LNCAP (cell line): ENCODE results near the gene IQSEC3.

Experiments
- TF ChIP-seq, protein P1 (sequence below): fragments of 450-650 bp; IDR thresholded peaks from 2 replicates; pipeline ENCODE4 v1.5.1; 2017; ENCODE audit warnings: mild to moderate bottlenecking

Gene IQSEC3

DNA sequence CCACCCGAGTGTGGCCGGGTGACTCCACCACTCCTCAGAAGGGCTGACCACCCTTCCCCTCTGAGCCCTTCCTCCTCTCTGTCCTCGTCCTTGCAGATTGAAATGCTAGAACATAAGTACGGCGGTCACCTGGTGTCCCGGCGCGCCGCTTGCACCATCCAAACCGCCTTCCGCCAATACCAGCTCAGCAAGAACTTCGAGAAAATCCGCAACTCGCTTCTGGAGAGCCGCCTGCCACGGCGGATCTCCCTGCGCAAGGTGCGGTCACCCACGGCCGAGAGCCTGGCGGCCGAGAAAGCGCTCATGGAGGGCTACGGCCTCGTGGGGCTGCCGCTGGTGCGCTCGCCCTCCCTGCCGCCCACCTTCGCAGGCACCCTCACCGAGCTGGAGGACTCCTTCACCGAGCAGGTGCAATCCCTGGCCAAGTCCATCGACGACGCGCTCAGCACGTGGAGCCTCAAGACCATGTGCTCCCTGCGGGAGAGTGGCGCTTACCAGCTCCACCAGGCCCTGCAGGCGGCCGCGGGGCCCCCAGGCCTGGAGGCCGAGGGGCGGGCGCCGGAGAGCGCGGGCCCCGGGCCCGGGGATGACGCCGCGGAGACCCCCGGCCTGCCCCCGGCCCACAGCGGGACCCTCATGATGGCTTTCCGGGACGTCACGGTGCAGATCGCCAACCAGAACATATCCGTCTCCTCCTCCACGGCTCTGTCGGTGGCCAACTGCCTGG is 71.8 kb downstream of the IQSEC3 start:
- TF ChIP-seq, protein P1, sequence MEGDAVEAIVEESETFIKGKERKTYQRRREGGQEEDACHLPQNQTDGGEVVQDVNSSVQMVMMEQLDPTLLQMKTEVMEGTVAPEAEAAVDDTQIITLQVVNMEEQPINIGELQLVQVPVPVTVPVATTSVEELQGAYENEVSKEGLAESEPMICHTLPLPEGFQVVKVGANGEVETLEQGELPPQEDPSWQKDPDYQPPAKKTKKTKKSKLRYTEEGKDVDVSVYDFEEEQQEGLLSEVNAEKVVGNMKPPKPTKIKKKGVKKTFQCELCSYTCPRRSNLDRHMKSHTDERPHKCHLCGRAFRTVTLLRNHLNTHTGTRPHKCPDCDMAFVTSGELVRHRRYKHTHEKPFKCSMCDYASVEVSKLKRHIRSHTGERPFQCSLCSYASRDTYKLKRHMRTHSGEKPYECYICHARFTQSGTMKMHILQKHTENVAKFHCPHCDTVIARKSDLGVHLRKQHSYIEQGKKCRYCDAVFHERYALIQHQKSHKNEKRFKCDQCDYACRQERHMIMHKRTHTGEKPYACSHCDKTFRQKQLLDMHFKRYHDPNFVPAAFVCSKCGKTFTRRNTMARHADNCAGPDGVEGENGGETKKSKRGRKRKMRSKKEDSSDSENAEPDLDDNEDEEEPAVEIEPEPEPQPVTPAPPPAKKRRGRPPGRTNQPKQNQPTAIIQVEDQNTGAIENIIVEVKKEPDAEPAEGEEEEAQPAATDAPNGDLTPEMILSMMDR: no peak

- TF ChIP-seq, protein P1: no peak
Observed at GRCh38 chr12:138898-139534, 72.4 kb downstream of the IQSEC3 start.

GRCh38 chr12:139585-139984 is 73.0 kb downstream of the IQSEC3 start:
- TF ChIP-seq, protein P1: no peak

- TF ChIP-seq, protein P1: no peak
Observed at GRCh38 chr12:140162-140561, 73.6 kb downstream of the IQSEC3 start.

GRCh38 chr12:143964-144649 is 77.5 kb downstream of the IQSEC3 start:
- TF ChIP-seq, protein P1: no peak

DNA sequence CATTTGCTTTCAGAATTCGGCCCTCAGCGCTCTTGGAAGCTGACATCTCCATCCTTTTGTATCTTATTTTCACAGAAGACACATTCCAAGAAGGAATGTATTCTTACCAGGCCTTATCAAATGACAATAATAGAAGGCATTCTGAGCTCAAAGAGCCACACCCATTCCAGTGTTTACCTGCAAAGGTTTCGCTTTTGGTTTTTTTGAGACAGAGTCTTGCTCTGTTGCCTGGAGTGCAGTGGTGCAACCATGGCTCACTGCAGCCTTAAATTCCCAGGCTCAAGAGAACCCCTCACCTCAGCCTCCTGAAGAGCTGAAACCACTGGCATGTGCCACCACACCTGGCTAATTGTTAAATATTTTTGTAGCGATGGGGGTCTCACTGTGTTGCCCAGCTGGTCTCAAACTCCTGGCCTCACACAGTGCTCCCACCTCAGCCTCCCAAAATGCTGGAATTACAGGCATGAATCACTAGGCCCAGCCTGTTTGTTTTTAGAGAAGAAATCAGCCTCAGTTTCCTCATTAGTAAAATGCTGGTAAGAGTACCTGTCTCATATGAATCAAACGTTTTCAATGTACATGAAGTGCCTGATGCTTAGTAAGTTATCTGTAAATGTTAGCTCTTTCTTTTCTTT is 78.2 kb downstream of the IQSEC3 start:
- TF ChIP-seq, protein P1: no peak

GRCh38 chr12:145369-145960 is 78.9 kb downstream of the IQSEC3 start:
- TF ChIP-seq, protein P1: no peak
